GM12873 (cell line): ENCODE results near the gene CHD1L.
A peak's percentile ranks its signal among the peaks of the same experiment; 100 is the strongest.

Experiments used
- CTCF ChIP-seq: IDR thresholded peaks from 2 replicates; pipeline ENCODE4 v1.5.1; 2012; ENCODE audit warnings: low read depth, mild to moderate bottlenecking, moderate library complexity, low read length, control low read depth; ENCODE audit not compliant: insufficient read depth; ENCODE audit errors: missing control alignments

CHD1L gene

GRCh38 chr1:147242449-147243227, at the start of gene CHD1L:
Gene CHD1L, plus strand, starts transcription at chr1:147242684. Its CDS starts 20 bp downstream, at chr1:147242704.
- peak; percentile 96 for TF ChIP-seq CTCF

GRCh38 chr1:147201276-147201675, 41.2 kb upstream of the CHD1L start:
- no peak for TF ChIP-seq CTCF

DNA sequence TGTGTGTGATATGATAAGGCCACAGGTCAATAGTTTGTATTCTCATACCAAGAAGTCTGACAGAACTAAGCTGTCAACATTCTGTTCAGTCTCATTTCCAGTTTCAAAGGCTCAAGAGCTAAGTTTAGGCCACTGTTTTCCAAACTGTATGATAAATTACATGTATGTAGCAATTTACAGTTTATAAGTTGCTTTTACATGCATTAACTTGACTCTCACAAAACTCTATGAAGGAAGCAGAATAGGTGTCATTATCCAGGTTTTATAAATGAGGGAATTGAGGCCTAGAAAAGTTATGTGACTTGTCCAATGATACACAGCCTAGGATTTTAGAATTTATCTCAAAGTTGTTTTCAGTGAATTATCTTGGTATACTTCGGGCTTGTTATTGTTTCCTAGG, 40.7 kb upstream of the CHD1L start:
- TF ChIP-seq CTCF = no peak

- no peak for TF ChIP-seq CTCF
These were observed 39.9 kb upstream of the CHD1L start for GRCh38 chr1:147202576-147202975.

GRCh38 chr1:147204080-147204479, 38.4 kb upstream of the CHD1L start:
- TF ChIP-seq CTCF = no peak

DNA sequence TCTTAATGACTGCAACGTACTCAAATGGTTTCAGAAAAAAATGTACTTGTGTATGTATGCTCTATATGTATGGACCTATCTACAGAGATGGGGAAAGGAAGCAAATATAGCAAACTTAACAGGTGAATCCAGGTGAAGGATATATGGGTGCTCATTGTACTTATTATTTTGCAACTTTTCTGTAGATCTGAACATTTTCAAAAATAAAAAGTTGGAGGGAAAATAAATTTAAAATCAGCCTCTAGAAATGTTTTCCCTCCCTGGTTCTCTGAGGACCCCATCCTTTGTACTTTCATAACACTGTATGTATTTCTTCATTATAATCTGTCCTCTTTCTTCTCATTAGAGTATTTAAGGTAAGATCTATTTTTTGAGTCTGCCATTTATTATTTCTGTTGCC, 35.3 kb upstream of the CHD1L start:
- no peak for TF ChIP-seq CTCF

DNA sequence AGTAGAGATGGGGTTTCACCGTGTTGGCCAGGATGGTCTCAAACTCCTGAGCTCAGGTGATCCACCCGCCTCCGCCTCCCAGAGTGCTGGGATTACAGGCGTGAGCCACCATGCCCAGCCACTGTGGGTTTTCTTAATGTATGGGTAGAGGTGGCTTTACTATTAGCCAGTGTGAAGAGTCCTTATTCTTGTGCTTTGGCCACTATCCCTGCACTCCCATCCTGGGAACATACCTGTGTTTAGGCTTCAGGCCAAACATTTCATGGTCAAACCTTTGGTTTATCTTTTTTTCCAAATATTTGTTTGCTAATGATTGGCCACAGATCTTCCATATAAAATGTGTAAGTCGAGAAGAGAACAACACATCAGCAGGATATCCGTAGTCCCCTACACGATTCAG, 33.9 kb upstream of the CHD1L start:
- no peak for TF ChIP-seq CTCF
